NCI-H226 (cell line): Measurements from ENCODE around the gene ZNF407.

Experiments
- DNase-seq: peaks from one replicate; pipeline ENCODE4 v3.0.0-alpha.2; 2015

Gene ZNF407

GRCh38 chr18:74630804-74631203 lies 33.1 kb downstream of the ZNF407 start:
- no peak for DNase-seq

GRCh38 chr18:74631212-74631611 lies 33.5 kb downstream of the ZNF407 start:
- DNase-seq: no peak

- DNase-seq: no peak
Observed at GRCh38 chr18:74631623-74632350, 34.1 kb downstream of the ZNF407 start.

GRCh38 chr18:74632351-74632679 lies 34.6 kb downstream of the ZNF407 start:
- DNase-seq: no peak

GRCh38 chr18:74632856-74633255 lies 35.2 kb downstream of the ZNF407 start:
- DNase-seq: no peak

GRCh38 chr18:74633652-74634352 lies 36.1 kb downstream of the ZNF407 start:
- no peak for DNase-seq

- DNase-seq: no peak
Observed at GRCh38 chr18:74635224-74635975, 37.7 kb downstream of the ZNF407 start.

- DNase-seq: no peak
Observed at GRCh38 chr18:74637070-74637469, 39.4 kb downstream of the ZNF407 start.

- DNase-seq: no peak
Observed at GRCh38 chr18:74638210-74638609, 40.5 kb downstream of the ZNF407 start.

- DNase-seq: no peak
Observed at GRCh38 chr18:74644713-74645112, 47.0 kb downstream of the ZNF407 start.

- DNase-seq: no peak
Observed at GRCh38 chr18:74645679-74646078, 48.0 kb downstream of the ZNF407 start.

GRCh38 chr18:74651327-74652128 lies 53.9 kb downstream of the ZNF407 start:
- no peak for DNase-seq

GRCh38 chr18:74652392-74652988 lies 54.8 kb downstream of the ZNF407 start:
- no peak for DNase-seq

- DNase-seq: no peak
Observed at GRCh38 chr18:74654638-74655037, 57.0 kb downstream of the ZNF407 start.

GRCh38 chr18:74661008-74661407 lies 63.3 kb downstream of the ZNF407 start:
- no peak for DNase-seq

GRCh38 chr18:74661691-74662090 lies 64.0 kb downstream of the ZNF407 start:
- DNase-seq: no peak

- DNase-seq: no peak
Observed at GRCh38 chr18:74662622-74663021, 65.0 kb downstream of the ZNF407 start.

GRCh38 chr18:74665346-74665745 lies 67.7 kb downstream of the ZNF407 start:
- DNase-seq: no peak

- DNase-seq: no peak
Observed at GRCh38 chr18:74665905-74666304, 68.2 kb downstream of the ZNF407 start.

GRCh38 chr18:74669136-74669798 lies 71.6 kb downstream of the ZNF407 start:
- no peak for DNase-seq

GRCh38 chr18:74672371-74672770 lies 74.7 kb downstream of the ZNF407 start:
- DNase-seq: no peak

GRCh38 chr18:74674487-74674886 lies 76.8 kb downstream of the ZNF407 start:
- no peak for DNase-seq
